ENCODE data around the gene SEMA3B.

Gene SEMA3B

DNA sequence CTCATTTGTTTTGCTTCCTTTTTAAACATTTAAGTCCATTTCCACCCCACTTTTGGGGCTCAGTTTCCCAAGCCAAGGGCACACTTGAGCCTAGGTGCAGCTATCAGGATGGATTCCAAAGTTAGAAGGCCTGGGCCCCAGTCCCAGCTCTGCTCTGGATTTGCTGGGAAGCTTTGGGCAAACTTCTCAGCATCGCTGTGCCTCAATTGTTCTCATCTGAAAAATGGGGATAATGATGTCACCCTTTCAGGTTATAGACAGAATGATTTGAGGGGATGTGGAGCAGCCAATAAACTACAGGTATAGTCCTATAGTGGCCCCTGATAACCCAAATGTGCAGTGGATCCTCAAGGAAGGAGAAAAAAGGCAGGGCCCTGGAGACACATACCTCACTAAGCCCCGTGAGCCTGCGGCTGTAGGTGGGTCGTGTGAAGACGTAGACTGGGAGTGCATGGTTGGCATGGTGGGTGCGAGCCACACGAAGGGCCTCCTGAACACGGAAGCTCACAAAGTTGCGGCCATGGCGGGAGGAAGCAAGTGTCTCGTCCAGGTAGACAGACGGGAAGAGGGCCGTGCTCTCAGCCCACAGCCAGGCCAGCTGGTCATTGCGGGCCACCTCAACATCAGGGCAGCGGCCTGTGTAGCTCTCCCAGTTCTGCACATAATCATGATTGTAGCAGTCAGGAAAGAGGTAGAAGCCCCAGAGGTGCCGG, 50.4 kb downstream of the SEMA3B start:
- no peak for FAIRE-seq

DNA sequence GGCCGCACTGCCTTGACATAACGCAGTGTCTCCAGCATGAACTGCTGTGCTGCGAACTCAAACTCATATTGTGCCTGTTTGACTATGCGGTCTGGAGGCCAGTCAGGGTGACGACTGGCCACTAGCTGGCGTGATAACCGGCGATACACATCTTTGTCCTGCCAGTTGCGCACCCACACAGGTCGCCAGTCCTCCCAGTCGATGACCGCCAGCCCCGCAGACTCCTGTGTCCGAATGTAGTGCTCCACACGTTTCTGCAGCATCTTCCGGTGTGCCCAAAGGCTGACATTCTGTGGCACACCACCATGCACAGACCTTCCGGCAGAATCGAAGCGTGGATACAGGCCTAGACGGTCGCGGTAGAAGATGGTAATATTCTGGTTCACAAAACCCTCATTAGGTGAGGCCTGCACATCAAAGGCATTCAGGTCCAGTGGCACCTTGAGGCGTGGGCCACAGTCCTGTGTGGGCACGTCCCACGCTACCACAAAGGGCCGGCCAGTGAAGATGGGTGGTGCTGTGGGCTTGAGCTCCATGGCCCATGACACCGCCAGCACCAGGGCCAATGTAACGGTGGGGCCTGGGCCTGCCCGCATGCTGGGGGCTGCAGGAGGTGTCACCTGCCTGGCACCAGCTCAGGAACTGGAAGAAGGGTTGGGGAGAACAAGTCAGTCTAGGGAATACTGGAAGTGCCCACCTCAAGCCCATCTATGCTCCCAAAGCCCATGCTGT, 51.1 kb downstream of the SEMA3B start:
- FAIRE-seq: no peak

DNA sequence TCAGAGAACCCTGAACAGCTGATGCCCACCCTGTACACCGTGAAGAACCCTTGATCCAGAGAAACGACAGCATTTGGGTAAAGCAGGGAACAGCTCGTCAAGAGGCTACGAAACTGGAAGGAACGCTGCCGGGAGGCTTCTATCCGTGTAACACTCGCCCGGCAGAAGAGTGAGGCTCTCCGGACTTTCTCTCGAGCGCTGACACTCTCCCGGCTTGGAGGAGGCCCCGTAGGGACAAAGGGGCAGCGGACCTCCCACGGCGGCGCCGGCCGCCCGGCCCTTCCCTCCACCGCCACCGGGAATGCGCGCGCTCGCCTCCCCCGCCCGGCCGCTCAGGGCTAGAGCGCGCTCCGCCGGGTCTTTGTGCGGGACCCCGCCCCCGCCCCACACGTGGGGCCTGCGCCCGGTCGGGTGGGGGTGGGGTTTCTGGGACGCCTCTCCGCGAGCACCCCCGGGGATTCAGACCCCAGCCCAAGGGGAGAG, 51.9 kb downstream of the SEMA3B start:
- FAIRE-seq: no peak

DNA sequence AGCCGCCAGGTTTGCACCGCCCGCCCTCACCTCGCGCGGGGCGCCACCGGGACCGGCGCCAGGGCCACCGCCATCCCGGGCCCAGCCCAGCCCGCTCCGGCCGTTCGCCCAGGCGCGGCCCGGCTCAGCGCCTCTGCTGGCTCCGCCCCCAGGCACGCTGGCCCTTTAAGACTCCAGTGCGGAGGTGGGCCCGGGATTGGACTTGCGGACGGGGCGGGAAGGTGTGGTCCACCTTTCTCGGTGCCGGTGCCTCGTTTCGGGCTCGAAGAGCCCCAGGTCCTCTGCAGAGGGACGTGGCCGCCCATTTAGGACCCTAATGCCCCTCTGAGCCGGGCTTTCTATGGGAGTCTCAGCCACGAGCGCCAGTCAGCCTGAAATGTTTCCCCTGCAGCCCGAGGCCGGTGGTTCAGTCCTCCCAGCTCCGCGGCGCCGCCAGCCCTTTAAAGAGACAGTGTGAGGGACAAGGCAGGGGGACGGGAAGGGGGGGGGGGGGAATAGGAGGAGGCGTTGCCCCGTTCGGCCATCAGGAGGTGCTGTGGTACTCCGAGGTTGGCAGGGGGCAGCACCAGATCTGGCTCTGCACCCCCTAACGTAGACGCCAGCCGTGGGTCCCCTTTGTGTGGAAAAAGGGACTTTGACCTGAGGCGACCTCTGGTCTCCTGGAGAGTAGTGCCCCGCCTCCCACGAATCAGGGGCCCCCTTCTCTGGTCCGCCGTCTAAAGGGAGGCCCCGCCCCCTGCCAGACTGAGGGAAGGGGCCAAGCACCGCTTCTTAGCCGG, 52.6 kb downstream of the SEMA3B start:
- no peak for FAIRE-seq

DNA sequence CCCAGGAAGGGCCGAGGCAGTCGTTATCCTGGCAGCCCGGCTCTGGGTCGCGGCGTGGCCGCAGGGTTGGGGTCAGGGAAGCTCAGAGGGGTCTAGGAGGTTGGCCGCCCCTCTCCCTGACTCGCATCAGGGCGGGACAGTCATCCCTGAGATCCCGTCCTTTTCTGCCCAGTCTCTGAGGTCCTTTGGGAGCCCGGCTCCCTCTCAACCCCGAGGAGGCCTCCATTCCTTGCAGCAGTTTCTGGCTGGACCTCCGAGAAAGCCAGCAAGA, 53.1 kb downstream of the SEMA3B start:
- FAIRE-seq: no peak

DNA sequence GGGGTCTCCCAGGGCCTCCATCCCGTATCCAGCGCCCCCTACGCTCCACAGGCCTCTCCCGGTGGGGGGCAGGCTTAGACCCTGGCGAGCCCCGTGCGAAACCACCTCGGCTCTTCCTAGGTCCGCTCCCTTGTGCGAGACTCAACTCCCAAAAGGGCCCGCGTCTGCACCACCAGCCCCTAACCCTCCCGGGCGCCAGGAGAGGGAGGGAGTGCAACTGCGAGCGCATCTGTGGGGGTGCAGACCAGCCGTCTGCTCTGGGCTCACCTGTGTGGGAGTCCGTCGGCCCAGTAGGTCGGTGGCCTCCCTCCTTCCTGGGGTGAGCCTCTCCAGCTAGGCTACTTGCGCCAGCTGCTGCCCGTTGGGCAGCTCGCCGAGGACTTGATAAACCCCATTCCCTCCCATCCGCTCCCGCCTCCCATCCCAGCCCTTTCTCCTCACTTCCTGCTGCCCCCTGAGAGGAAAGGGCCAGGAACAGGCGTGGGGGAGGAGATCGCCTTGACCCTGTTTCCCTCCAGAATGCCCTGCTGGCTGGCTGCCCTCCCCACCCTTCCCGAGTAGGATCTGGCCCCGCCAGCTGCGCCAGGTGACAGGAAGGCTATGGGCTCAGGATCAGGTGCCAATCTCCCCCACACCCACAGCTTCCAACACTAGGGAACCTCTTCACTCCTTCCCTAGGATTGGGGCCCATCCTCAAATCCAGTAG, 53.6 kb downstream of the SEMA3B start, which contains the start of gene HYAL2:
Gene HYAL2 (minus strand): TSS at position 360 of the 706 bp plus-strand sequence. CDS start 2,256 bp downstream, outside the sequence.
- no peak for FAIRE-seq

DNA sequence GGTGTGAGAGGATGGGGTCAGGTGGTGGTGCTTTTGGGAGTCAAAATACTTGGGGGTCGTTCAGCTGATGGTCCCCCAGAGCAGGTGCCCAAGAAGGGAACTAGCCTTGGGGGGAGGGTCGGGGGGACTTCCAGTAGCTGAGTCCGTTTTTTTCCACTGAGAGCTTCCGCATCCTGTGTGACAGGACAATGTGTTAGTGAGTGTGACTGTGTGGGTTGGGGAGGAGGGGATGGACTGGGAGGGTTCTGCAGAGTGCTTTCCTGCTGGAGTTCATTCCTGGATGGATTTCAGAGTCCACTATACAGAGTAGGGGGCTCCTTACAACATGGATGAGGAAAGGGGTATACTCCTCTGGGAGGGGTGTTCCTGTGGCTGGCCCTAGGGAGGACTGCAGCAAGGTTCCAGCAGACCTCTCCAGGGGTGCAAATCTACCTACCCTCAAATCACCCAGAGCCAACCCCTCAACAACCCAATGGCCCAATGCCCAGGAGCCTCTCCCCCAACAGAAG, 54.2 kb downstream of the SEMA3B start:
- FAIRE-seq: no peak

DNA sequence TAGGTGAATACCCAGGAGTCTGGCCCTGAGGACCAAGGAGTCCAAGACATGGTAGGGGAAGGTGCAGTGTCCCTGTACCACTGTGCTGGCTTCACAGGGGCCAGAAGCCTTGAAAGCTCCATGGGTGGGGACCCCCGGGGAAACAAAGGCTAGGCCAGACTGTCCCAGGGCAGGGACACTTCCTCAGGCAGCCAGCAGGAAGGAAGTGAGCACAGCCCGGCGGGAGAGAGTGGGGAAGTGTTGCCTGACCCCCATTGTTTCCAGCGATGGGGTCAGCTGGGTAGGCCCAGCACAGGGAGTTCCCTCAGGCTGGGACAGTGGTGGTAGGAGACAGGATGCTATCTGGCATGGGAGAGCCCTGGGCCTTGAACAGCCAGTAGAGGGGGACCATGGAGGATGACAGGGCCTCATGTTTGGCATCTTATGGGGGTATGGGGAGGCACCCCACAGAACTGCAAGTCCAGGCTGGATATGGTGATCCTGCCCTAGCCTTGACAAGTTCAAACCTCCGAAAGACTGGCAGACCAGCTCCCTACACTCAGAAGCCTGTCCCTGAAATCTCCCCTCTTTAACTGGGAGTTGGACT, 54.8 kb downstream of the SEMA3B start:
- FAIRE-seq: no peak

DNA sequence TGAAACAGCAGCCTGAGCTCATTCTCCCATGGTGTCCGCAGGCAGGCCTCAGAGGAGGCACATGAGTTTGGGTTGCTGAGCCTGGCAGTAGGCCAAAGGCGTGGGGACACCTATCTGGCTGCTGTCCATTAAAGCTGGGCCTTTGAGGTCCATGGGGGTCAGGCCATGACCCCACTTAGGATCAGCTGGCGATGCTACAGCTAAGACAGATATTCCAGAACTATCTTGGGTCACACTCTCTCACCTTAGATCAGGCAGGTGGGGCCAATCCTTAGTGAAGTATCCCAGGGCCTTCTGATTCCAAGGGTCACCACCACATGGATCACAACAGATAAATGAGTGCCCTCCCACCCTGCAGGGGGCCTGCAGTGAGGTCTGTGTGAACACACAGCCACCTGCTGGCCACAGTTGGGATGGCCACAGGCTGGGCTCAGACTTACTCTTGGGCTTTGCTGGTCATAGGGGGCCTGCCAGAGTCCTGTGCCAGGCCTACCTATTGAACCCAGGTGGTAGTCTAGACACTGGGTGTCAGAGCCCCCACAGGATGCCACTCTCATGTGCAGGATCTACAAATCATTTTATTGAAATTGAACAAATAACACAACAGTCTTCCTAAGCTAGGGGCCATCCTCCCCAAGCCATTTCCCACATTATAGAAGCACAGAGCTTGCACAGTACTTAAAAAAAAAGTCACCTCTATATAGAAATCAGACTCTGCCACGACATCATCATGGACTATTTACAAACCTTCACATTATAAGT, 55.6 kb downstream of the SEMA3B start:
- no peak for FAIRE-seq

DNA sequence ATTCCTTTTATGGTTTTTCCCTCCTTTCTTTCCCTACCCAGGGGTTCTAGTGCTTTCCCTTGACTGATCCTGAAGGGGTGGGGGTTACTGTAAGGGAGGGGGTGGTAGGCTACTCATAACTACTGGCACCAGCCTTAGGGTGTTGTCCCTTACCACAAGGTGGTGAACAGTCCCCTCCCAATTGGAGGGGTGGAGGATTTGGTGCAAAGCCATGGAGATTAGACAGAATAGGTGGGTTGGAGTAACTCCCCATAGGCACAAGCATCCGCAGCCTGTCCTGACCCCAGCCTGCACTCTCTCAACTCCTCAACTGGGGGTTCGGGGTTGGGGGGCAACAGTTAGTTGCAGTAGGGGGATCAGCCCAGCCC, 56.1 kb downstream of the SEMA3B start:
- no peak for FAIRE-seq

DNA sequence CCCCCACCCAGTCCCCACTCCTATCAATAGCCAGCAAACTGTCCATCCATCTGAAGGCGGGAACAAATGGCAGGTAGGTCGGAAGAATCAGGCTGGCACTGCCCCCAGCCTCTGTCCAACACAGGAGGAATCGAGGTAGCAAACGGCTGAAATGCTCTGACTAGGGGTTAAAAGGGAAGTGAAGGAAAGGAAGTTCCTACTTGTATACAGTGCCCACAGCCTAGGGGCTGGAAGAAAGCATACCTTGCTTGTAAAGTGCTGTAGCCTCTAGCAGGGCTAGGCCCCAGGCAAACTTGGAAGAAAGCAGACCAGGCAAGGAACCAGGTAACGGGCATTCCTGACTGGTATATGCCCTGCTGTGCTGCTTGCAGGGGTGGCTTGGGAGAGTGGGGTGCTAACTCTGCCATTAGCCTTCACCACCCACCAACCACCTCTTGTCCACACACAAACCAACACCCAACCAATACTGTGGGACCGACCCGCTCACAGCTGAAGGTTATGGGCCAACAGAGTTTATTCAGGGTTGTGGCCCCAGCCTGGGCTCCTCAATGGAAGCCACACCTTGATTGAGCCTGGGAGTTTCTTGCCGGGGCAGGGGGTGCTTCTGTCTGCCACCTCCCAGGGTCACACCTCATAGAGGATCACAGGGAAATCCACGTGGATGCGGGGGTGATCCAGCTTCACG, 56.7 kb downstream of the SEMA3B start:
- no peak for FAIRE-seq

DNA sequence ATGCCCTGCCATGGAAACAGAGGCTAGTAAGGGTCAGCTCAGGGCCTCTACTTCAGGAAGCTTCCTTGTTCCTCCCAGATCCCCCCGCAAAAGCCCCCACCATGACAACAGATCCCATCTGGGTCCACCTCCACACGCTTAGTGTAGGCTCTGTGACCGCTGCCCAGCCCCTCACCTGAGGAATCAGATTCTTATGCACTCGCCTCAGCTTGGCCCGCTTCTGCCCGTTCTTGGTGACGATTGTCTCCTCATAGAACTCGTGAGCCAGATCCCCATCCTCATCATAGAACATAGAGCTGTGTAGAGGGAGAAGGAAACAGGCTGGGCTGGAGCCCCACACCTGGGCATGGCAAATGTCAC, 57.2 kb downstream of the SEMA3B start:
- no peak for FAIRE-seq

DNA sequence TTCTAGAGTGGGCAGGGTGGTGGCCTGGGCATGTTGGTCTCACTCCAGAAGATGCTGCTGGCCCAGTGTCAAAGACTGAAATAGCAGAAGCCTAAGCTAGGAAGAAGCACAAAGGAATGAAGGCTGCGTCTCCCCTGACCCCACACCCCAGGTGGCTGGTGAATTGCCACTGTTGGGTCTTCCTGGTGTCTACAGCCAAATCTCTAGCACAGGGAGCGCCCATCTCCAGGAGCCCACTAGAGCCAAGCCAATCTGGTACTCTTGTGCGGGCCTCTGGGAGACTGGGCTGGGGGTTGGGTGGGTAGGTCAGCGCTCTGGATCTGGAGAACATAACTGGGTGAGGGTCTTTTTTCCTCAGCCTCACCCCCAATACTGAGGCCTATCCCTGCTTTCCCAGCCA, 58.2 kb downstream of the SEMA3B start:
- FAIRE-seq: no peak

All from islet of Langerhans (tissue), 1 donor.